ENCODE data around the gene SLC27A2.
"Not testable (repeated sequence)": the region's sequence is repeated elsewhere in the genome, so short reads cannot be mapped to it uniquely, and the experiment has no call there.

Gene SLC27A2

GRCh38 chr15:50181969-50182218 lies at the start of gene SLC27A2:
TSS of gene SLC27A2 (plus strand) at chr15:50182196. CDS start at chr15:50182428, 232 bp downstream.
- peak; percentile 44 for DNase-seq (ENCODE audit: insufficient read length, low spot score)
- no peak for FAIRE-seq

GRCh38 chr15:50132251-50132984 lies 49.6 kb upstream of the SLC27A2 start:
- DNase-seq (ENCODE audit: insufficient read length, low spot score); FAIRE-seq: not testable (repeated sequence)

GRCh38 chr15:50134524-50135024 lies 47.4 kb upstream of the SLC27A2 start:
- DNase-seq (ENCODE audit: insufficient read length, low spot score) (no peak), FAIRE-seq (no peak)

GRCh38 chr15:50135031-50135551 lies 46.9 kb upstream of the SLC27A2 start:
- no peak for DNase-seq (ENCODE audit: insufficient read length, low spot score)

GRCh38 chr15:50137330-50137761 lies 44.6 kb upstream of the SLC27A2 start:
- DNase-seq (ENCODE audit: insufficient read length, low spot score), result no peak
- no peak for FAIRE-seq

More at GRCh38 chr15:50135031-50135551, 46.9 kb upstream of the SLC27A2 start:
- FAIRE-seq, result no peak

GRCh38 chr15:50137893-50138292 lies 44.1 kb upstream of the SLC27A2 start:
- FAIRE-seq, result no peak
- DNase-seq (ENCODE audit: insufficient read length, low spot score), result no peak

GRCh38 chr15:50138391-50138790 lies 43.6 kb upstream of the SLC27A2 start:
- DNase-seq (ENCODE audit: insufficient read length, low spot score), result no peak
- no peak for FAIRE-seq

GRCh38 chr15:50140098-50140497 lies 41.9 kb upstream of the SLC27A2 start:
- FAIRE-seq, result no peak
- no peak for DNase-seq (ENCODE audit: insufficient read length, low spot score)

DNA sequence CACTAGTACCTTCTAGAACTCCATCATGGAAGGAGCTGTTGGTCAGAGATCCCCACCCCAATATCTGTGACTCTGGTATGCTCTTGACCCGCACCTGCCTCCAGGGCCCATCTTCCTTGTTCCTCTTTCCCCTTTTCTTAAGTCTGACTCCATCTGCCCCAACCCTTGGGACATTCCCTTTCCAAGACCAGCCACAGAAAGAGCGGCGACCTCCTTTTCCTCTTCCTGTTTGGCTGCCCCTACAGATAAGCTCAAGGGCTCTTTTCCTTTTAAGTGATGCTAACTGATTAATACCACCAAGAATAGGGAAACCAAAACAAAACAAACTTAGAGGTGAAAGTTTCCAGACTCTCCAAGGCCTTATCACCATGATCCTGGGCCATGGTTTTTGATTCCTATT lies 41.0 kb upstream of the SLC27A2 start:
- DNase-seq (ENCODE audit: insufficient read length, low spot score) (no peak), FAIRE-seq (no peak)

- FAIRE-seq (no peak), DNase-seq (ENCODE audit: insufficient read length, low spot score) (no peak)
Measured at GRCh38 chr15:50141856-50142255, 40.1 kb upstream of the SLC27A2 start.

DNA sequence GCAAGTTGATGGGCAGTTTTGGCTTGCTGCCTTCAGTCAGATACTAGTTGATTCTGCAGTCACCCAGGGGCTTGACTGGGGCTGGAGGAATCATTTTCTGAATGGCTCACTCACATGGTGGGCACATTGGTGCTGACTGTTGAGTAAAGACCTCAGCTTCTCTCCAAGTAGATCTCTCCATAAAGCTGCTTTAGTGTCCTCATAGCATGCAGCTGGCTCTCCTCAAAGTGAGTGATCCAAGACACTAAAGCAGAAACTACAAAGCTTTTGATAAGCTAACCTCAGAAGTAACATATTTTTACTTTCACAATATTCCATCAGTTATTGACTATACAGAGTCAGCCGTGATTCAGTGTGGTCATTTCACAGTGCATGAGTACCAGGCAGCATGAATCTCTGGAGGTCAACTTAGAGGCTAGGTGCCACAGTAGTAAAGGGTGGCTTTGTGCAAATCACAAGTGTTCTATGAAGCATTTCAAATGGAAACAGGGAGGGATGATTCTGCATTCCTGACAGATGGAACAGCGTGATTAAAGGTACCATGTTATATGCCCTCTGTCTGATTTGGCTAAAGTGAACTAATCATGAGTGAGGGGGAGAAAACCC lies 38.6 kb upstream of the SLC27A2 start:
- FAIRE-seq (no peak), DNase-seq (ENCODE audit: insufficient read length, low spot score) (no peak)

DNA sequence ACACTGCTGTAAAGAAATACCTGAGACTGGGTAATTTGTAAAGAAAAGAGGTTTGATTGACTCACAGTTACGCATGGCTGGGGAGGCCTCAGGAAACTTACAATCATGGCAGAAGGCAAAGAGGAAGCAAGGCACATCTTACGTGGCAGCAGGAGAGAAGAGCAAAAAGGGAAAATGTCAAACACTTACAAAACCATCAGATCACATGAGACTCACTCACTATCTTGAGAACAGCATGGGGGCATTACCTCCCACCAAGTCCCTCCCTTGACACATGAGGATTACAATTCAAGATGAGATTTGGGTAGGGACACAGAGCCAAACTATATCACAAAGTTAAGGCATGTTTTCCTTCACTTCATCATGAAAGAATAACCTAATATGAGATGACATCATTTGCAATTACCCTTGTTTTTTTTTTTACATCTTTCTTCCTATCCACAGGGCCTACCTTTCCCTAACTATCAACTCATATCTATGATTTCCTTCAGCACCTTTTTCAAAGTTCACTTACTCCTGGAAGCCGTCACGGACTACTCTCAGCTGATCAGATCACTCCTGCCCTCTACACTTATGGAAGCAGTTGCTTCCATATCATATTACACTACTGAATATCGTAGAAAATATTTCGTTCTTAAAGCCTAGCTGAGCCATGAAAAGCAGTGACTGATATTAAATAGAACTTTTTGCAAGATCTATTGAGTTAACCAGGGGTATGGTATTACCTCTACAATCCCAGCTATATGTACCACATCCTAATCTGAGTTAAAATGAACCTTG lies 37.5 kb upstream of the SLC27A2 start:
- no peak for FAIRE-seq
- no peak for DNase-seq (ENCODE audit: insufficient read length, low spot score)

DNA sequence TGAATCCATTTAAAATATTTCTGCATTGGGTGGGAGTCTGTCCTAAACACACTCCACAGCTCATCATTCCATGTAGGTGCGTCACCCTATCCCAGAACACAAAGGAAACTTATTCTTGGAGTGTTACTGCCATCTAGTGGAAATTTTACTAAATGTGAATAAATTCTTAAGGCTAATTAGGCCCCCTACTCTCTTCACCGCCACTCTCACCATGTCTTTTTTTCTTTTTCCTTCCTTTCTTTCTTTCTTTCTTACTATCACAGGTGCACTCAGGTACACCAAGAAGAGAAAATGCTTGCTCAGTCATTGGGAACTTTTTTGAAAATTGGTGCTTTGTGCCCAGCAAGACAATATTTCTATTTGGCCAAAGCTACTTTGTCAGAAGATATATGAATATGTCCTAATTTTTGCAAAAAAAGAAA lies 36.5 kb upstream of the SLC27A2 start:
- FAIRE-seq (no peak), DNase-seq (ENCODE audit: insufficient read length, low spot score) (peak; percentile 7)

GRCh38 chr15:50146632-50147031 lies 35.4 kb upstream of the SLC27A2 start:
- DNase-seq (ENCODE audit: insufficient read length, low spot score), result no peak
- FAIRE-seq, result no peak

DNA sequence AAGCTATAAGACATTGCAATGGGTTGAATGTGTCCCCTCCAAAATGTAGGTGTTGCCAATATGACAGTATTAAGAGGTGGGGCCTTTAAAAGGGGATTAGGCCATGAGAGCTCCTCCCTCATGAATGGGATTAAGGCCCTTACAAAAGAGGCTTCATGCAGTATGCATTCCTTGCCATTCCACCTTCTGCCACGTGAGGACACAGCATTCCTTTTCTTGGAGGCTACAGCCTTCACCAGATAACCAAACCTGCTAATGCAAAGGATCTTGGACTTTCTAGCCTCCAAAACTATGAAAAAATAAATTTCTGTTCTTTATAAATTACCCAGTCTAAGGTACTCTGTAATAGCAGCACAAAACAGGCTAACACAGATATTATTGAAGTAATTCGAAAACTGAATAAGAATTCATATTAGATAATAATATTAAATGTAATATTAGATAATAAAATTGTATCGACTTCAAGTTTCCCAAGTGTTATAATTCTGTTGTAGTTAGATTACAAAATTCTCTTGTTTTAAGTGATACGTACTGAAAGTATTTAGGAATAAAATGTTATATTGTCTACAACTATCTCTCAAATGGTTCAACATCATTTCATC lies 33.5 kb upstream of the SLC27A2 start:
- DNase-seq (ENCODE audit: insufficient read length, low spot score) (no peak), FAIRE-seq (no peak)

GRCh38 chr15:50149090-50149489 lies 32.9 kb upstream of the SLC27A2 start:
- no peak for DNase-seq (ENCODE audit: insufficient read length, low spot score)
- FAIRE-seq, result no peak

DNA sequence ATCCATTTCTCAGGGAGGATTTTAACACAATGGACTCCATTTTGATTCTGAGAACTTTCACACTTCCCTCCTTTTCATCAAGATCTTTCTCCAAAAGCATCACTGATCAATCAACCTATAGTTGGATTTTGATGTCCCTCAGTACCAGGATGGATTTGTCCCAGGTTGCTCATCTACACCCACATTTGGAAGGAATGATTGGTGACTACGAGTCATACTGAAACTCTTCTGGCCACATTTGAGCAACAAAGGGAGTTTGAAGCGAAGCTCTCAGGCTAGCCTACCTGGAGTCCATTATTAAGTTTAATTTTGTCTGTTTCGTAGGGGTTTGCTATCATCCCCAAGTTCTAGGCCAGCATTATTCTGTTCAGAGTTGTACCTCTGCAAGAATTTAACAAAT lies 31.6 kb upstream of the SLC27A2 start:
- DNase-seq (ENCODE audit: insufficient read length, low spot score) (no peak), FAIRE-seq (no peak)

- no peak for DNase-seq (ENCODE audit: insufficient read length, low spot score)
- FAIRE-seq, result no peak
Measured at GRCh38 chr15:50150851-50151250, 31.1 kb upstream of the SLC27A2 start.

DNA sequence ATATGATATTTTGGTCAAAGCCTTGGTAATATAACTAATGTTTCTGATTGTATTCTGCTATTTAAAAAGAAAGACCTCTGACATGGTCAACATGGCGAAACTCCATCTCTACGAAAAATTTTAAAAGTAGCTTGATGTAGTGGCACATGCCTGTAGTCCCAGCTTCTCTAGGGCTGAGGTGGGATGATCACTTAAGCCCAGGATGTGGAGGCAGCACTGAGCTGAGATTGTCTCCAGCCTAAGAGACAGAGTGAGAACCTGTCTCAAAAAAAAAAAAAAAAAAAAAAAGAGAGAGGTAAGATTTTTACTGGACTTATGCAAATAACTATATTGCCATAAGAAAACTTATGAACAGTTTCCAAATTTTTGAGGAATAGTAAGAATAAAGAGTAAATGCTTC lies 30.5 kb upstream of the SLC27A2 start:
- DNase-seq (ENCODE audit: insufficient read length, low spot score) (no peak), FAIRE-seq (no peak)

- DNase-seq (ENCODE audit: insufficient read length, low spot score); FAIRE-seq: not testable (repeated sequence)
Measured at GRCh38 chr15:50158236-50158635, 23.8 kb upstream of the SLC27A2 start.

Measured in GM19239 (cell line).